Limb (tissue), 2 donors: ENCODE measurements around the gene LMX1B.
A peak's percentile ranks its signal among the peaks of the same experiment; 100 is the strongest.
"Not testable (repeated sequence)": the region's sequence is repeated elsewhere in the genome, so short reads cannot be mapped to it uniquely, and the experiment has no call there.

Experiments used
- DNase-seq, 2 donors: peaks; one replicate each; pipeline ENCODE4 v3.0.0-alpha.2; 2016; ENCODE audit errors: extremely low spot score in 2 of 2

The LMX1B gene

GRCh38 chr9:126633881-126634558 lies 20.3 kb downstream of the LMX1B start:
- DNase-seq: no peak

GRCh38 chr9:126635061-126635460 lies 21.3 kb downstream of the LMX1B start:
- no peak for DNase-seq

- DNase-seq: no peak
Observed at GRCh38 chr9:126635661-126636439, 22.1 kb downstream of the LMX1B start.

GRCh38 chr9:126636983-126637798 lies 23.5 kb downstream of the LMX1B start:
- no peak for DNase-seq

GRCh38 chr9:126638571-126639132 lies 24.9 kb downstream of the LMX1B start:
- peak in 1 of 2 donors; percentile 66 for DNase-seq

- DNase-seq: no peak
Observed at GRCh38 chr9:126639318-126640000, 25.7 kb downstream of the LMX1B start.

- DNase-seq: no peak
Observed at GRCh38 chr9:126641118-126641851, 27.6 kb downstream of the LMX1B start.

- no peak for DNase-seq
Observed at GRCh38 chr9:126642010-126642744, 28.4 kb downstream of the LMX1B start.

- no peak for DNase-seq
Observed at GRCh38 chr9:126642839-126643238, 29.1 kb downstream of the LMX1B start.

GRCh38 chr9:126643945-126644527 lies 30.3 kb downstream of the LMX1B start:
- DNase-seq: no peak

- DNase-seq: no peak
Observed at GRCh38 chr9:126646162-126646561, 32.4 kb downstream of the LMX1B start.

GRCh38 chr9:126647585-126648411 lies 34.1 kb downstream of the LMX1B start:
- DNase-seq: no peak

- DNase-seq: no peak
Observed at GRCh38 chr9:126649477-126649876, 35.7 kb downstream of the LMX1B start.

GRCh38 chr9:126650404-126651341 lies 36.9 kb downstream of the LMX1B start:
- no peak for DNase-seq

GRCh38 chr9:126652140-126652582 lies 38.4 kb downstream of the LMX1B start:
- DNase-seq: no peak

GRCh38 chr9:126654124-126654523 lies 40.4 kb downstream of the LMX1B start:
- no peak for DNase-seq

GRCh38 chr9:126656214-126656613 lies 42.5 kb downstream of the LMX1B start:
- not testable (repeated sequence) for DNase-seq
